SK-N-SH (cell line): ENCODE measurements around the gene NECTIN2. TPM values are rescaled to one million over a fixed set of nuclear protein-coding genes. Genes with fewer than 3 reads are reported as not detected.

ENCODE experiments used
- CTCF ChIA-PET: fragments of 300-600, 350-600 bp; formaldehyde crosslinking; extraction: SDS; loops from one replicate; lab custom pipeline; 2021; lab: Yijun Ruan, JAX
- POLR2A ChIA-PET: fragments of 350-600 bp; sonication (Branson Sonifier 250); formaldehyde crosslinking; extraction: SDS; loops from one replicate; lab custom pipeline; 2020; ENCODE audit warnings: antibody characterized with exemption, inconsistent platforms; lab: Yijun Ruan, JAX
- DNase-seq: peaks from one replicate; pipeline ENCODE4 v3.0.0; 2012
- H2AFZ ChIP-seq: fragments of 200-600 bp; sonication (generic); 2 replicates; pipeline ENCODE4 v1.8.1; 2016; ENCODE audit warnings: antibody characterized with exemption, mild to moderate bottlenecking, low read depth
- H3F3A ChIP-seq: fragments of 200-600 bp; sonication (generic); replicated peaks from 2 replicates; pipeline ENCODE3; 2016; ENCODE audit warnings: antibody characterized with exemption, mild to moderate bottlenecking; ENCODE audit not compliant: insufficient read depth
- H3K27ac ChIP-seq, 2 experiments: fragments of 200-500 bp in 1 of 2; fragments of 200-600 bp in 1 of 2; sonication (Bioruptor generic) in 1 of 2; sonication (generic), shearing (Covaris generic) in 1 of 2; 2 replicates each; pipeline versions ENCODE4 v1.5.1 to v1.6.1; 2014 to 2016; ENCODE audit warnings: low read depth in 2 of 2, inconsistent platforms in 1 of 2, low read length in 1 of 2, mild to moderate bottlenecking in 1 of 2, mixed read lengths in 1 of 2
- H3K27me3 ChIP-seq: fragments of 200-600 bp; sonication (generic), shearing (Covaris generic); 2 replicates; pipeline ENCODE4 v1.6.1; 2016; ENCODE audit warnings: mixed run types; ENCODE audit not compliant: insufficient read depth
- H3K36me3 ChIP-seq, 2 experiments: fragments of 200-500 bp in 1 of 2; fragments of 200-600 bp in 1 of 2; sonication (Bioruptor generic) in 1 of 2; sonication (generic) in 1 of 2; replicated peaks in 1 of 2; 2 replicates each; pipeline versions ENCODE3 to v1.5.1; 2014 to 2016; ENCODE audit warnings: low read length in 1 of 2, mild to moderate bottlenecking in 1 of 2; ENCODE audit not compliant: insufficient read depth in 2 of 2, control insufficient read depth in 1 of 2
- H3K4me1 ChIP-seq, 2 experiments: fragments of 200-500 bp in 1 of 2; fragments of 200-600 bp in 1 of 2; sonication (Bioruptor generic) in 1 of 2; sonication (generic), shearing (Covaris generic) in 1 of 2; 2 replicates each; pipeline versions ENCODE4 v1.5.1 to v1.6.1; 2014 to 2016; ENCODE audit warnings: low read depth in 1 of 2, low read length in 1 of 2, mixed run types in 1 of 2; ENCODE audit not compliant: insufficient read depth in 2 of 2, control insufficient read depth in 1 of 2
- H3K4me2 ChIP-seq: fragments of 200-600 bp; sonication (generic), shearing (Covaris generic); 2 replicates; pipeline ENCODE4 v1.6.1; 2017; ENCODE audit warnings: mixed run types
- H3K4me3 ChIP-seq, 2 experiments: fragments of 200-500 bp in 1 of 2; fragments of 200-600 bp in 1 of 2; sonication (Bioruptor generic) in 1 of 2; sonication (generic), shearing (Covaris generic) in 1 of 2; 2 replicates each; pipeline versions ENCODE4 v1.5.1 to v1.8.1; 2014 to 2016; ENCODE audit warnings: low read depth in 2 of 2, inconsistent platforms in 1 of 2, low read length in 1 of 2, mild to moderate bottlenecking in 1 of 2, mixed read lengths in 1 of 2, moderate library complexity in 1 of 2
- H3K79me2 ChIP-seq: fragments of 200-600 bp; sonication (generic); 2 replicates; pipeline ENCODE4 v1.8.1; 2017; ENCODE audit warnings: mild to moderate bottlenecking; ENCODE audit not compliant: insufficient read depth
- H3K9ac ChIP-seq: fragments of 200-600 bp; sonication (generic); 2 replicates; pipeline ENCODE4 v1.6.1; 2017; ENCODE audit warnings: mixed run types
- H3K9me2 ChIP-seq: fragments of 200-600 bp; sonication (generic); 2 replicates; pipeline ENCODE4 v1.6.1; 2017; ENCODE audit warnings: mixed run types
- H3K9me3 ChIP-seq: fragments of 200-600 bp; sonication (generic); 2 replicates; pipeline ENCODE4 v1.6.1; 2017; ENCODE audit warnings: mixed run types, mild to moderate bottlenecking, moderate library complexity
- H4K20me1 ChIP-seq: fragments of 200-600 bp; sonication (generic); 2 replicates; pipeline ENCODE4 v1.6.1; 2017; ENCODE audit warnings: mild to moderate bottlenecking, mixed run types; ENCODE audit not compliant: insufficient read depth
- CHD2 ChIP-seq: fragments of 150-350 bp; IDR thresholded peaks from 2 replicates; pipeline ENCODE4 v1.6.1; 2018; ENCODE audit warnings: low read length; ENCODE audit not compliant: partially characterized antibody
- ELF1 ChIP-seq: IDR thresholded peaks from 2 replicates; pipeline ENCODE4 v1.4.0; 2012
- EP300 ChIP-seq, 2 experiments: IDR thresholded peaks; 2 replicates each; pipeline versions ENCODE4 v1.4.0 to v1.6.1; 2012; ENCODE audit warnings: borderline replicate concordance in 1 of 2, low read depth in 1 of 2, low read length in 1 of 2
- FOXJ3 ChIP-seq: sonication (generic); formaldehyde crosslinking; IDR thresholded peaks from 2 replicates; pipeline ENCODE4 v1.5.1; 2020; ENCODE audit warnings: mild to moderate bottlenecking, missing genetic modification reagents
- IRF3 ChIP-seq: fragments of 150-350 bp; IDR thresholded peaks from 2 replicates; pipeline ENCODE4 v1.6.1; 2016; ENCODE audit warnings: mild to moderate bottlenecking, low read depth, low read length
- JUND ChIP-seq: IDR thresholded peaks from 2 replicates; pipeline ENCODE4 v1.4.0; 2012
- MXI1 ChIP-seq: IDR thresholded peaks from 2 replicates; pipeline ENCODE4 v1.6.1; 2012; ENCODE audit warnings: mild to moderate bottlenecking, low read depth, low read length, improper control_type of control experiment
- NRF1 ChIP-seq: IDR thresholded peaks from 2 replicates; pipeline ENCODE4 v1.6.1; 2012; ENCODE audit warnings: low read depth, mild to moderate bottlenecking, low read length
- POLR2AphosphoS5 ChIP-seq: IDR thresholded peaks from 2 replicates; pipeline ENCODE4 v1.6.1; 2012; ENCODE audit warnings: low read depth, low read length
- RCOR1 ChIP-seq: fragments of 150-350 bp; IDR thresholded peaks from 2 replicates; pipeline ENCODE4 v1.6.1; 2017; ENCODE audit warnings: antibody characterized with exemption, low read length
- RFX5 ChIP-seq: IDR thresholded peaks from 2 replicates; pipeline ENCODE4 v1.6.1; 2012; ENCODE audit warnings: mild to moderate bottlenecking, improper control_type of control experiment, low read length
- SMC3 ChIP-seq: IDR thresholded peaks from 2 replicates; pipeline ENCODE4 v1.6.1; 2012; ENCODE audit warnings: low read depth, low read length, improper control_type of control experiment
- TAF1 ChIP-seq: IDR thresholded peaks from 2 replicates; pipeline ENCODE4 v1.6.1; 2012; ENCODE audit warnings: low read depth, mild to moderate bottlenecking, low read length, moderate library complexity, borderline replicate concordance
- TCF12 ChIP-seq: IDR thresholded peaks from 2 replicates; pipeline ENCODE4 v1.4.0; 2012
- TEAD4 ChIP-seq: IDR thresholded peaks from 2 replicates; pipeline ENCODE4 v1.4.0; 2012; ENCODE audit warnings: mild to moderate bottlenecking, borderline replicate concordance; ENCODE audit not compliant: insufficient read depth
- USF1 ChIP-seq: IDR thresholded peaks from 2 replicates; pipeline ENCODE4 v1.4.0; 2012; ENCODE audit warnings: low read depth, borderline replicate concordance
- ZBTB33 ChIP-seq: IDR thresholded peaks from 2 replicates; pipeline ENCODE4 v1.4.0; 2012; ENCODE audit warnings: low read depth, borderline replicate concordance
- WGBS: methylation state at CpG from one replicate; pipeline ENCODE4 v1.1.6; 2017; ENCODE audit warnings: low lambda C conversion rate; 5-methylcytosine and 5-hydroxymethylcytosine counted together
- polyA plus RNA-seq, 3 experiments: library from polyadenylated mRNA; depleted of rRNA; stranded (reverse); fragments of >200 nt; gene quantifications; 2 replicates each; pipeline ENCODE4 v1.2.3, GENCODE V29; 2012

NECTIN2 gene
- polyA plus RNA-seq, 1 of the 3 experiments (the other 2 are of a cell fraction), result 121 TPM

- TF ChIP-seq ELF1 (no peak), TCF12 (no peak), MXI1 (no peak), JUND (no peak), USF1 (no peak), FOXJ3 (CRISPR knock-in tag) (no peak), RFX5 (no peak), RCOR1 (no peak), POLR2AphosphoS5 (no peak), SMC3 (no peak), NRF1 (no peak)
- Histone ChIP-seq H3K79me2 (peaks cover 37% of the 10 kb centered on the region; the same call in 1 of the 2 replicates), H3K9me2 (no peaks in the 10 kb centered on the region), H3K9me3 (no peaks in the 10 kb centered on the region), H3K27me3 (no peaks in the 10 kb centered on the region), H3K36me3 (peaks cover 38 to 48% of the 10 kb centered on the region in 2 experiments), H3K27ac (no peak overlapping the region), H3K4me2 (no peak overlapping the region), H2AFZ (no peak overlapping the region), H3K4me1 (peaks cover 0 to 2% of the 10 kb centered on the region in 2 experiments; a peak in 1 of 4 replicates), H3K4me3 (no peak overlapping the region), H3F3A (no peaks in the 10 kb centered on the region), H3K9ac (no peak overlapping the region), H4K20me1 (no peaks in the 10 kb centered on the region)
- WGBS, result 93% methylated on average over 3 of the region's 8 CpGs
- DNase-seq, result no peak
- ChIA-PET POLR2A (no interaction called here), CTCF (no interaction called here)
Observed at GRCh38 chr19:44897835-44898234, 51.7 kb downstream of the NECTIN2 start.

GRCh38 chr19:44900328-44901244 is 54.5 kb downstream of the NECTIN2 start:
- POLR2A ChIA-PET, result no interaction called here

More at GRCh38 chr19:44900328-44901244, 54.5 kb downstream of the NECTIN2 start:
- Histone ChIP-seq H3K9me2 (no peaks in the 10 kb centered on the region), H4K20me1 (no peaks in the 10 kb centered on the region), H3K4me1 (peaks cover 0 to 8% of the 10 kb centered on the region in 2 experiments; a peak in 1 of 4 replicates), H3K4me3 (no peak overlapping the region), H3K9me3 (no peaks in the 10 kb centered on the region), H3K36me3 (peaks cover 28 to 29% of the 10 kb centered on the region in 2 experiments), H2AFZ (no peak overlapping the region), H3K27ac (no peak overlapping the region), H3K79me2 (peaks cover 13% of the 10 kb centered on the region; the same call in 1 of the 2 replicates), H3F3A (peaks cover 15% of the 10 kb centered on the region), H3K27me3 (no peaks in the 10 kb centered on the region), H3K4me2 (no peak overlapping the region), H3K9ac (no peak overlapping the region)
- WGBS, result 100% methylated on average over 6 of the region's 19 CpGs
- CTCF ChIA-PET, result interaction anchor here (0.7 to 1.2 kb wide), 2 partner anchors 51 to 52 kb away, joined by 3 to 6 read pairs; no protein-coding TSS in a partner anchor
- DNase-seq, result no peak
- TF ChIP-seq SMC3, result no peak
- no peak for TF ChIP-seq TAF1
- TF ChIP-seq TCF12, result no peak
- TF ChIP-seq ZBTB33, result no peak
- TF ChIP-seq IRF3, result no peak
- no peak for TF ChIP-seq POLR2AphosphoS5
- TF ChIP-seq ELF1, result no peak
- TF ChIP-seq NRF1, result no peak
- TF ChIP-seq JUND, result no peak
- no peak for TF ChIP-seq TEAD4
- no peak for TF ChIP-seq EP300 (IDR thresholded peaks at IDR 0.05; ENCODE audit: borderline replicate concordance in 1 of 2, low read depth in 1 of 2, low read length in 1 of 2)
- no peak for TF ChIP-seq CHD2
